ENCODE data around the gene WBP11. TPM values are rescaled to one million over a fixed set of nuclear protein-coding genes. Genes with fewer than 3 reads are reported as not detected.

The WBP11 gene
- total and polyA plus RNA-seq, 4 donors, result 16.9 to 44.7 (median 30.1) TPM

DNA sequence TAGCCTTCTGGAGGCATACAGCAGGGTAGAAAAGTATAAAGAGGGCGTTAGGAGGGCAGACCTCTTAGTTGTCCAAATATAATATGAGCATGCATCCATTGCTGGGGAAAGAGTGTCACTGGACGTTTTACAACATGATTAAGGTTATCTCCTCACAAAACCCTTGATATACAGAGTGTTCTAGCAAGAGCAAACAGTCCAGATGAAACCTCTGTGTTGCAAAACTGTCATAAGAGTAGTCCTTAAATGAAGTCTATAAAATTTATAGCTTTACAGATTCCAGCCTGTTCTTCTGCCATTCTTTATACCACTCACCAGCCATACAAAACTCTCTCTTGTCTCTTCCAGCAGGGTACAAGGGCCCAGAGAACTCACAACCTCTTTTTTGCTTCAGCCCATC is 21.7 kb downstream of the WBP11 start:
- Histone ChIP-seq H3K36me3 (ENCODE audit: control insufficient read depth in 1 of 2, insufficient read depth in 2 of 2, low read length in 1 of 2) (peaks cover 0 to 2% of the 10 kb centered on the region in 2 donors), H3K9me3 (ENCODE audit: control insufficient read depth, low read length) (no peaks in the 10 kb centered on the region), H3K27me3 (ENCODE audit: control insufficient read depth in 1 of 2, insufficient read depth in 2 of 2, low read length in 1 of 2) (no peaks in the 10 kb centered on the region), H3K27ac (ENCODE audit: low read depth in 1 of 2, low read length in 2 of 2) (no peak overlapping the region), H3K4me3 (ENCODE audit: low read length in 2 of 2) (no peak overlapping the region), H3K4me1 (ENCODE audit: control insufficient read depth in 1 of 2, insufficient read depth in 2 of 2, low read length in 2 of 2) (peaks cover 0 to 2% of the 10 kb centered on the region in 2 donors)
- ATAC-seq (ENCODE audit: low FRiP score), result no peak
- no peak for DNase-seq
- intact Hi-C loops (cut with DNase I), result no loop called here
- WGBS, 2 donors, result 67 to 75% methylated on average over 2 of the region's 2 CpGs

DNA sequence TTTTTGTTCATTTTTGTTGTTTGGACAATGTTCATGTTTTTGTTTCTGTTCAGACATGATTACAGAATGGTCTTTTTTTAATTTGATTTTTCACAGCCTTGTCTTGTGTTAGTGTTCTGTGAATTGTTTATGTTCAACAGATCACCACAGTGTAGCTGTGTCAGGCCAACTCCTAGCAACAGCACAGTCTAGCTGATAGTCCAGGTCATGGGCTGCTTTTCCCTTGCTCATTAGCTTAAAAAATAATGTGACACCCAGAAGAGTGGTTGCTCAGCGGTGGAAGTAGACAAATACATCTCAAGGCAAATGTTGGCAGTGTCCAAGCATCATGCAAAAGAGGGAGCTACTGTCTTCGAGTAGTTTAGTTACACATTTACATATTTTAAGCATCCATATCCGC is 22.4 kb downstream of the WBP11 start:
- Histone ChIP-seq H3K27ac (ENCODE audit: low read depth in 1 of 2, low read length in 2 of 2) (no peak overlapping the region), H3K36me3 (ENCODE audit: control insufficient read depth in 1 of 2, insufficient read depth in 2 of 2, low read length in 1 of 2) (peaks cover 0 to 2% of the 10 kb centered on the region in 2 donors), H3K9me3 (ENCODE audit: control insufficient read depth, low read length) (no peaks in the 10 kb centered on the region), H3K27me3 (ENCODE audit: control insufficient read depth in 1 of 2, insufficient read depth in 2 of 2, low read length in 1 of 2) (no peaks in the 10 kb centered on the region), H3K4me3 (ENCODE audit: low read length in 2 of 2) (no peak overlapping the region), H3K4me1 (ENCODE audit: control insufficient read depth in 1 of 2, insufficient read depth in 2 of 2, low read length in 2 of 2) (peaks cover 0 to 4% of the 10 kb centered on the region in 2 donors)
- intact Hi-C loops (cut with DNase I), result no loop called here
- ATAC-seq (ENCODE audit: low FRiP score) (no peak), DNase-seq (no peak)
- WGBS, 2 donors, result 91% methylated on average over 3 of the region's 3 CpGs

DNA sequence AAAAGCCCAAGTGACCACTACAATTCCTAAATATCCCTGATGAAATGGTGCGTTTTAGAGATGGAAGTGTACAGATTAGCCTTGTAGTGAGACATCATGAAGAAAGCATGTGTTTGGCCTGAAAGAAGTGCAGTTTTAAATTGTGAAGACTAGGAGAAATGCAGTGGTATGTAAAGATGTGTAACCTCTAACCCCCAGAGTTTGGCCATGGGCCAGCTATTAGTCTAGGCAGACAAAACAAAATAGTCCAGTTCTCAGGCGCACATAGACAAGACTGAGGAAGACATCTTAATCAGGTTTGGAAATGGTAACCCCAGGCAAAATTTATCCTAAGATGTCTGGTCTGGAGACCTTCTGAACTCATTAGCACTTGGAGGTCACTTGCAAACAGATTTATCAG is 23.4 kb downstream of the WBP11 start:
- intact Hi-C loops (cut with DNase I), result loop anchor here in 1 of 2 donors (10.0 kb wide), 1 partner anchor 1885 kb away; the partner anchor contains the start of gene GPRC5A
- 93 to 97% methylated on average over 2 of the region's 2 CpGs for WGBS, 2 donors
- no peaks in the 10 kb centered on the region for H3K9me3 ChIP-seq (ENCODE audit: control insufficient read depth, low read length)
- H3K36me3 ChIP-seq (ENCODE audit: control insufficient read depth in 1 of 2, insufficient read depth in 2 of 2, low read length in 1 of 2), result peaks cover 0 to 2% of the 10 kb centered on the region in 2 donors
- no peaks in the 10 kb centered on the region for H3K27me3 ChIP-seq (ENCODE audit: control insufficient read depth in 1 of 2, insufficient read depth in 2 of 2, low read length in 1 of 2)
- DNase-seq (no peak), ATAC-seq (ENCODE audit: low FRiP score) (no peak)
- peaks cover 0 to 4% of the 10 kb centered on the region in 2 donors for H3K4me1 ChIP-seq (ENCODE audit: control insufficient read depth in 1 of 2, insufficient read depth in 2 of 2, low read length in 2 of 2)
- H3K4me3 ChIP-seq (ENCODE audit: low read length in 2 of 2), result no peak overlapping the region
- no peak overlapping the region for H3K27ac ChIP-seq (ENCODE audit: low read depth in 1 of 2, low read length in 2 of 2)

DNA sequence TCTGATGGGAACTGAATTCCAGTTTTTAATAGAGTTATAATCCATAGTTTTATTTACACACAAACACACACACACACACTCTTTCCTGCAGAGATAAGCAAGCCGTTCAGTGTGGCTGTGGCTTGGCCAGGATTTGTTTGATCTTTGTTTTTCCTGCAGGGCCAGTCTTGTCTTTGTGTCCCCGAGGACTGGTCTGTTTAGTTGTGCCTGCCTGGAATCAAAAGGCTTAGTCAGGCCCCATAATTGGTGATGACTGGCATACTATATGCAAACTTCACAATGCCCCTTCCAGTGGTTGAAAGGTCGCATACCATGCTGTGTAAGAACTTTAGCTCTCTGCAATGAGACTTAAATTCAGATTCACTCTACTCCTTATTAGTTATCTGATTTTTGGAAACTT is 26.0 kb downstream of the WBP11 start:
- no peaks in the 10 kb centered on the region for H3K9me3 ChIP-seq (ENCODE audit: control insufficient read depth, low read length)
- peaks cover 0 to 4% of the 10 kb centered on the region in 2 donors for H3K4me1 ChIP-seq (ENCODE audit: control insufficient read depth in 1 of 2, insufficient read depth in 2 of 2, low read length in 2 of 2)
- WGBS, 2 donors, result 34 to 40% methylated on average over 3 of the region's 3 CpGs
- no peak for ATAC-seq (ENCODE audit: low FRiP score)
- DNase-seq, result no peak
- intact Hi-C loops (cut with DNase I), result loop anchor here in 1 of 2 donors (10.0 kb wide), 1 partner anchor 1882 kb away; the partner anchor contains the start of gene GPRC5A
- no peaks in the 10 kb centered on the region for H3K27me3 ChIP-seq (ENCODE audit: control insufficient read depth in 1 of 2, insufficient read depth in 2 of 2, low read length in 1 of 2)
- no peak overlapping the region for H3K4me3 ChIP-seq (ENCODE audit: low read length in 2 of 2)
- H3K27ac ChIP-seq (ENCODE audit: low read depth in 1 of 2, low read length in 2 of 2), result peak overlapping the region in 1 of 2 donors; percentile 25
- H3K36me3 ChIP-seq (ENCODE audit: control insufficient read depth in 1 of 2, insufficient read depth in 2 of 2, low read length in 1 of 2), result no peaks in the 10 kb centered on the region

DNA sequence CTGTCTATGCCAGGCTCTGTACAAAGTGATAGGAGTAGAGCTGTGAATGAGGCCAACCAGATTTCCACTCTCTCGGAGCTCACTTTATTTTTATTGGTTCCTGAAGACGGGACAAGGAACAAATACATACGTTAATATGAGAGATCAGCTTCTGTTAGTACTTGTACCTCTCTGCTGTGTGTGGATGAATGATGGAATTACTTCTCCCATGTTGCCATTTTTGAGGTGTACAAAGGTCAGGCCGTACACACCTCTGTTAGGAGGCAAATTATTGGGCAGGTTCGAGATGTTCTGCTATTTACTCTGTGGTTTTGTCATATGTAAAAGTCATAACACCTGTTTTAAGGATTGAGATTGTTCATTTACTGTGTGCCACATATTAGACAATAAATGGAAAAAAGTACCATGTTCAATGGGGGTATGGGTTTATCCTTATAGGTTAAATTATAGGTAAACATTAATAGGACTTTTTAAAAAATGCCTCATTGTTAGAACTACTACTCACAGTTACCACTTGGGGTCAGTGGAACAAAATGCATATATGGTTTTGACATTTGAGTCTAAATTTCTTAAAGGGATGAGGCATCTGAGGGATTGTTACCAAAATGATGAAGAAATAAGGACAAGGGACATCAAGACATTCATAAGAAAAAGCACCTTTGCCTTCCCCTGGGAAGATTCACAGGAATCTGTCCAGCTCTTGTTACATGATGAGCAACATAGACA is 26.9 kb downstream of the WBP11 start:
- no peaks in the 10 kb centered on the region for H3K36me3 ChIP-seq (ENCODE audit: control insufficient read depth in 1 of 2, insufficient read depth in 2 of 2, low read length in 1 of 2)
- intact Hi-C loops (cut with DNase I), result loop anchor here in 1 of 2 donors (10.0 kb wide), 1 partner anchor 1882 kb away; the partner anchor contains the start of gene GPRC5A
- H3K27ac ChIP-seq (ENCODE audit: low read depth in 1 of 2, low read length in 2 of 2), result peak overlapping the region; percentile 64 to 73
- H3K4me3 ChIP-seq (ENCODE audit: low read length in 2 of 2), result peak overlapping the region; percentile 45 to 86
- H3K9me3 ChIP-seq (ENCODE audit: control insufficient read depth, low read length), result no peaks in the 10 kb centered on the region
- DNase-seq (no peak), ATAC-seq (ENCODE audit: low FRiP score) (no peak)
- 42 to 58% methylated on average over 5 of the region's 5 CpGs for WGBS, 2 donors
- peaks cover 0 to 3% of the 10 kb centered on the region in 2 donors for H3K4me1 ChIP-seq (ENCODE audit: control insufficient read depth in 1 of 2, insufficient read depth in 2 of 2, low read length in 2 of 2)
- H3K27me3 ChIP-seq (ENCODE audit: control insufficient read depth in 1 of 2, insufficient read depth in 2 of 2, low read length in 1 of 2), result no peaks in the 10 kb centered on the region

DNA sequence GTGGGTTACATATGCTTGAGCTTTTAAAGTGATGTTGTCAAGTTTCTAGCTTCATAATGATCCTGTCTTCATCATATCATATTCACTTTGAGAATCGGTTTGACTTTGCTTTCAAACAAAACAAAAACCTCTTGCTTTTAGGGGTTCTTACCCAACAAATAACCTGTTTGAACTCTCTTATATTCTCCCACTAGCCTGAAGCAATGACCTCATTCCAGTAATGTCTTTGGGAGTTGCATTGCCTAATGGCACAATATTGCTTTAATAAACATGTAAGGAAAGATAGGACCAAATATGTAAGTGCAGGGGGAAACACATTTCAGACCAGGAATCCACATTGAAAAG is 27.7 kb downstream of the WBP11 start:
- WGBS, 2 donors, result 0 to 4% methylated on average over 1 of the region's 1 CpG
- DNase-seq, result no peak
- H3K27me3 ChIP-seq (ENCODE audit: control insufficient read depth in 1 of 2, insufficient read depth in 2 of 2, low read length in 1 of 2), result no peaks in the 10 kb centered on the region
- intact Hi-C loops (cut with DNase I), result loop anchor here (2.0 to 10.0 kb wide), 2 partner anchors 27 to 1881 kb away; partner anchors contain the start of genes C12orf60 (in 1 of the 2), GPRC5A (in 1 of the 2) and WBP11 (in 1 of the 2)
- H3K4me3 ChIP-seq (ENCODE audit: low read length in 2 of 2), result peak overlapping the region; percentile 45 to 86
- H3K4me1 ChIP-seq (ENCODE audit: control insufficient read depth in 1 of 2, insufficient read depth in 2 of 2, low read length in 2 of 2), result peaks cover 0 to 2% of the 10 kb centered on the region in 2 donors
- H3K36me3 ChIP-seq (ENCODE audit: control insufficient read depth in 1 of 2, insufficient read depth in 2 of 2, low read length in 1 of 2), result no peaks in the 10 kb centered on the region
- H3K27ac ChIP-seq (ENCODE audit: low read depth in 1 of 2, low read length in 2 of 2), result peak overlapping the region in 1 of 2 donors; percentile 73
- no peak for ATAC-seq (ENCODE audit: low FRiP score)
- H3K9me3 ChIP-seq (ENCODE audit: control insufficient read depth, low read length), result no peaks in the 10 kb centered on the region

DNA sequence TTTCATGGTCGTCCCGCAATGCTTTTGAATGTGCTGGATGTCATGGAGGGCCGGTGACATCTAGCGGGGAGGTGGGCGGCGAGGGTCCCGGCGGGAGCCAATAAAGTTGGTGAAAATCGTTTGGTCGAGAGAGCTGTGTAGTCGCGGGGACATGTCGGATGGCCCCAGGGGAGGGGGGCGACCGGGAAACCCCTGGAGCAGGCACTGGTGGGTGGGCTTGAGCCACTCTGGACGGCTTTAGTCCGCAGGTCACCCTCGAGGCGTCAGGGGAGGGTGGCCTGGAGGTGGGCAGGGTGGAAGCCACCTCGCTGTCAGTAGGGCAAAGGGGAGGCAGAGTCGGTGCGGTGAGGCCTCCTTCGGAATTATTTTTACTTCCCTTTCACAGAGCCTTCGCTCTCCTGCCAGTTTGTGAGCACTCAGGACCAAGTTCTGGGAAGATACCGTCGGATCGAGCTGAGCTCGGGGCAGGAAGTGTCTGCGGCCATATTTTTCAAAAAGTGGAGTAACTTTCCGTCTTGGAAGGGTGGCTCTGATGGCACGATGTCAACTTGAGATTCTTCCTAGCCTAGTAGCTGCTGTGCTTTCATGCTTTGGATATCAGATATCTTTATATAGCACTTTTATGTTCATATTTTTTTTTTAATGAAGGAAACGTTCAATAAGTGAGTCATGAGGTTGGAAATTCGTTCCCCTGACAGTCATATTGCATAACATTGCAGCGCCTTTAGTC is 28.2 kb downstream of the WBP11 start:
- no peaks in the 10 kb centered on the region for H3K9me3 ChIP-seq (ENCODE audit: control insufficient read depth, low read length)
- ATAC-seq (ENCODE audit: low FRiP score) (peak; percentile 63), DNase-seq (peak; percentile 73 to 82)
- H3K36me3 ChIP-seq (ENCODE audit: control insufficient read depth in 1 of 2, insufficient read depth in 2 of 2, low read length in 1 of 2), result no peaks in the 10 kb centered on the region
- peak overlapping the region; percentile 87 to 95 for H3K27ac ChIP-seq (ENCODE audit: low read depth in 1 of 2, low read length in 2 of 2)
- H3K4me1 ChIP-seq (ENCODE audit: control insufficient read depth in 1 of 2, insufficient read depth in 2 of 2, low read length in 2 of 2), result peaks cover 0 to 2% of the 10 kb centered on the region in 2 donors
- peak overlapping the region; percentile 45 to 86 for H3K4me3 ChIP-seq (ENCODE audit: low read length in 2 of 2)
- no peaks in the 10 kb centered on the region for H3K27me3 ChIP-seq (ENCODE audit: control insufficient read depth in 1 of 2, insufficient read depth in 2 of 2, low read length in 1 of 2)
- intact Hi-C loops (cut with DNase I), result loop anchor here (2.0 to 10.0 kb wide), 3 partner anchors 28 to 1880 kb away; partner anchors contain the start of genes ART4 (in 1 of the 2), C12orf60 (in 1 of the 2), GPRC5A (in 1 of the 2) and WBP11 (in 1 of the 2)
- 1% methylated on average over 34 of the region's 34 CpGs for WGBS, 2 donors

DNA sequence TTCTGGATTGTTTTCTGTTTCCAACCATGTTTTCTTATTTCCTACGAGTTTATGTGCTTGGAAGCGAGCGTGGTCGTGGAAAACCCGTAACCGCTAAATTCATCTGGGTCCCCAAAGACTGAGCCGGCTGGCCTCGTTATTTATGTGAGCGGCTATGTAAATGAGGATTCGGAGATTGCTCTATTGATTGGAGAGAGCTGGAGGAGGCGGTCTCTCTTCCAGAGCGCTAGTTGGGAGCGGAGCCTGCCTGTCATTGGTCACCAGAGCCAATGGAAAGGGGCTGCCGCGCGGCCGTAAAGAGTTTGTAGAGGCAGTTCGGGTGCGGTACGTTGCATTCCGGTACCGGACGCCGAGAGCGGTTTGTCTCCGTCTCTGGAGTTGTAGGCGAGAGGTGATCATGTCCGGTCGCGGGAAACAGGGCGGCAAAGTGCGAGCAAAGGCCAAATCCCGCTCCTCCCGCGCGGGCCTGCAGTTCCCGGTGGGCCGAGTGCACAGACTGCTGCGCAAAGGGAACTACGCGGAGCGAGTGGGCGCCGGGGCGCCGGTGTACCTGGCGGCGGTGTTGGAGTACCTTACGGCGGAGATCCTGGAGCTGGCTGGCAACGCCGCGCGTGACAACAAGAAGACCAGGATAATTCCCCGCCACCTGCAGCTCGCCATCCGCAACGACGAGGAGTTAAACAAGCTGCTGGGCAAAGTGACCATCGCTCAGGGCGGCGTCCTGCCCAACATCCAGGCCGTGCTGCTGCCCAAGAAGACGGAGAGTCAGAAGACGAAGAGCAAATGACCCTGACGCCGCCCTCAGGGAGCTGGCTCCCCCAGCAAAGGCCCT is 29.0 kb downstream of the WBP11 start:
- Histone ChIP-seq H3K9me3 (ENCODE audit: control insufficient read depth, low read length) (no peaks in the 10 kb centered on the region), H3K27ac (ENCODE audit: low read depth in 1 of 2, low read length in 2 of 2) (peak overlapping the region; percentile 87 to 95), H3K27me3 (ENCODE audit: control insufficient read depth in 1 of 2, insufficient read depth in 2 of 2, low read length in 1 of 2) (no peaks in the 10 kb centered on the region), H3K4me3 (ENCODE audit: low read length in 2 of 2) (peak overlapping the region; percentile 45 to 86), H3K36me3 (ENCODE audit: control insufficient read depth in 1 of 2, insufficient read depth in 2 of 2, low read length in 1 of 2) (no peaks in the 10 kb centered on the region), H3K4me1 (ENCODE audit: control insufficient read depth in 1 of 2, insufficient read depth in 2 of 2, low read length in 2 of 2) (peaks cover 0 to 2% of the 10 kb centered on the region in 2 donors)
- DNase-seq (peak; percentile 97), ATAC-seq (ENCODE audit: low FRiP score) (peak; percentile 90)
- WGBS, 2 donors, result 0% methylated on average over 67 of the region's 67 CpGs
- intact Hi-C loops (cut with DNase I), result loop anchor here (2.0 to 10.0 kb wide), 3 partner anchors 29 to 1879 kb away; partner anchors contain the start of genes ART4 (in 1 of the 2), C12orf60 (in 1 of the 2), GPRC5A (in 1 of the 2) and WBP11 (in 1 of the 2)
